ENCODE data around the gene ETV1.

Gene ETV1

DNA sequence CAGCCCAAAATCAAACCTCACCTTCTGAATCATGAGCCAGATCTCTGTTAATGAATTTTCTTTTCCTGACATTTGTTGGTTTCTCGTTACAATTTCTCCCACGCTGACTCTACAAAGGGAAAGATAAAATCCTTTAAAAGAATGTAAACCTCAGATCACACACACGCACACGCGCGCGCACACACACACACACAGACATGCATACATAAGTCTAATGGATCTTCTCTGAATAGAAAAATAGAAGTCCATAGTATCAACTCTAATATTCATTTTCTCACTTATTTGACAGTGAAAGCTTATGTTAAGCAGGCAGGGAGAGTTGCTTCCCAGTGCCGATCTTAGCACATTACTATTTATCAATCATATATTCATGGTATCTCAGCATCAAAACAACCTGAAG lies 1.4 kb downstream of the ETV1 start:
- no peak for DNase-seq (ENCODE audit: insufficient read length, low spot score)
- FAIRE-seq: no peak

DNA sequence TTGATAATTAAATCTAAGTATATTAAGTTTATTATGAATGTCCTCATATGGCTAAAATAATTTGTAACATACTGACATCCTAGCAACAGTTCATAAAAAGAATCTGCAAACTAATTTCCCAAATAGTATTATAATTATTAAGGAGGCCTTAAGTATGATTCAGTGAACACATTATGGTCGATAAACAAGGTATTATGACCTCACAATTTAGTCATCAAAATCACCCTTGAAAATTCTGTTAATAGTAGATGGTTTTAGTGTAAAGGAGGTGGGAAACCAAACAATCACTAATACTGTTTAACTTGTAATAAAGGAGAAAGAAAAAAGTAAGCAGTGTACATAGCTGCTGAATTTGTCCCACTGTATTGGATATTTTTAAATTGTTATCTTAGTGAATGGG lies 2.1 kb downstream of the ETV1 start:
- DNase-seq (ENCODE audit: insufficient read length, low spot score) (no peak), FAIRE-seq (no peak)

DNA sequence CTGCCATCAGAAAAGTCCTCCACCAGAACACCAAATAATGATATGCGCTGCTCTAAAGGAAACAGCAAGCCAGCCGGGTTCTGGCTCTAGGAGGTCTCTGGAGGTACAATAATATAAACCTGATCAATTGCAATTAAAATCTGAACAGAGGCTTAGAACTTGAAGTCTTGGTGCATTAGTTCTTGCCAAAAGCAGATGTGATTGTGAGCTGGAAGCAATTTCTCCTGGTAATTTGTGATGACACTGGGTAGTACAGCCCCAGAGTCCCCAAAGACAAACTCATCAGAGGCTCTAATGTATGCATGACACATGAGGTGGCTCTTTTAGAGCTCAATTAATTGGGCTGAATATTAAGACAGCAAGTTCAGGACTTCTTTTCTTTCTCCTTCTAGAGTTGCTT lies 3.3 kb downstream of the ETV1 start:
- no peak for DNase-seq (ENCODE audit: insufficient read length, low spot score)
- FAIRE-seq: no peak

DNA sequence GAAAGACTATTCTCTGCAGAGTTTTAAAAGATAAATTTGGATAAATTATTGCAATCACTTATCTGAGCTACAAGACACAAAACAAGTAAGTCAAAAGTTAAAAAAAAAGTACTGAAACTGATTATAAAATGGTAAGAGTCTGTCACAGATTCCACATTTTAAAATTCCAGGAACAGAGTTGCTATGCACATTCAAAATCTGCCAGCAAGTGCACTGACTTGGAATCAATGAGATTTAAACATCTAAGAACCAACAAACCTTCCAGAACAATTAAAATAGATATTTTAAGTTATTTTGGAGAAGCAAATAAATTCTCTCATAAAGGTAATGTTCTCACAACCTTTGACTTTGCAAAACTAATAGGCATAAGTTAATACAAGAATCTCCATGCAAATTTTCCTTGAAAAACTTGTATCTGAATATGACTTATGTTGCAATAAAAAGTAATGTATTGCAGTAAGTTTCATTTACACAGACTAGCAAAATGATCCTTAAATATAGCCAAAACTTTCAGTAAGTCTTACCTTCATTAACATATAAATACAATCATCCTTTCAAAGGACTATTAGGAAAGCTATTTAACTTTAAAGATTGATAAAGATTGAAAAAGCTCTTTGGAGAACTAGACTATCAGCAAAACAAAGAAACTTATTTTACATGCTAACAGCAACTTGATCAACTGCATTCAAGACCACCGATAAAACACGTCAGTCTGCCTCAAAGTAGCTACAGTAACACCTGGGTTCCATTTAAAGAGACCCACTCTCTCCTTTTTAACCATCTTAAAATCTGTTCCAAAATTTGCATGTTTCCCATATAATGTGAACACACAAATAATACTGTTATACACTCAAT lies 4.4 kb downstream of the ETV1 start:
- no peak for FAIRE-seq
- DNase-seq (ENCODE audit: insufficient read length, low spot score): no peak

GRCh38 chr7:13984061-13984460 lies 5.4 kb downstream of the ETV1 start:
- no peak for FAIRE-seq

GRCh38 chr7:13982940-13983677 lies 6.4 kb downstream of the ETV1 start:
- DNase-seq (ENCODE audit: insufficient read length, low spot score) (no peak), FAIRE-seq (no peak)

More at GRCh38 chr7:13984061-13984460, 5.4 kb downstream of the ETV1 start:
- DNase-seq (ENCODE audit: insufficient read length, low spot score): no peak

GRCh38 chr7:13981070-13981469 lies 8.4 kb downstream of the ETV1 start:
- FAIRE-seq: peak; percentile 9

DNA sequence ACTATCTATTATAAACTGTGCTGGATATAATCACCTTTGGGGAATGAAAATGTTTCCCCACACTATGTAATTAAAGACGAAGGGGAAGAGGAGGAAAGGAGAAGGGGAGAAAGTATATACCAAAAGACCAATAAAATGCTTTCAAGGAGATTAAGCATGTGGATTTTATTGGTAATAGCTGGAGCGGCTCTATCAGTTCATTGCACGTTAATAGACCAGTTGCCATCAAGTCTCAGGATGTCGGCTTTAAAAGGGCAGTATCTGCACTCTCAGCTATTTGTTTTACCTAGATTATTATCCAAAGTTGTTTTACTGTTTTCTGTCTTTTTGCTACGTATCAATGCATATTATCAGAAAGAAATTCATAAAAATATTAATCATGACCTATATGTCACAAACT lies 9.0 kb downstream of the ETV1 start:
- FAIRE-seq (no peak), DNase-seq (ENCODE audit: insufficient read length, low spot score) (no peak)

More at GRCh38 chr7:13981070-13981469, 8.4 kb downstream of the ETV1 start:
- DNase-seq (ENCODE audit: insufficient read length, low spot score): peak; percentile 66

DNA sequence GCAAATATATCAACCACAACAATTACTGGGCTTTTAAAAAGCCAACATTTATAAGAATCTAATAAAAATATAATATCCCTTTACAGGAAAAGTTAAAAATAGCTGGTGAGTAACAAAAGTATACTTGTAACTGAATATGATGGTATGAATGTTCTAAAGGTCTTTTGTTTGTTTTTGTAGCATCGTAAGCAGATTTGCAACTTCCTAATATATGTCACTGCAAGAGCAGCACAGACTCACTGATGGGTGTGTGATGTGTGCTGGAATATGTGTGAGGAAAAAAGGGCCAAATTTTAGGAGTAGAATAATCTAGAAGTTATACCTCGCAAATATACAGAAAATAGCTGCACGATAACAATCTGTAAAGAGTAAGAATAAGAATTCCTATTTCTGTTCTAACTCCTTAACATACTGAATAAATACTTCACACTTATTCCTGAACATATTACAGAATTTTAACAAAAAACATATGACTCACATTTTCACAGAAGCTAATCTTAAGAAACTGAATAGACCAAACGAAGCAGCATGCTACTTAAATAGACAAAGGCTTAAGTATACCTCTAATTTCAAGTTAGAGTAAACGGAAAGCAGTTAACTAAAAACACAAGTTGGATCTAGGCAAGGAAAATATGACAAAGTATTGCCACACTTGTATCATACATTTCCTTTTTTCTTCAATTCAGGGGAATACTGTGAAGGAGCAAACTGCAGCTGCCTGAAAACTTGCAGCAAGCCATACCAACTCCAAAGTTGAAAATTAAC lies 9.6 kb downstream of the ETV1 start:
- no peak for FAIRE-seq
- DNase-seq (ENCODE audit: insufficient read length, low spot score): no peak

DNA sequence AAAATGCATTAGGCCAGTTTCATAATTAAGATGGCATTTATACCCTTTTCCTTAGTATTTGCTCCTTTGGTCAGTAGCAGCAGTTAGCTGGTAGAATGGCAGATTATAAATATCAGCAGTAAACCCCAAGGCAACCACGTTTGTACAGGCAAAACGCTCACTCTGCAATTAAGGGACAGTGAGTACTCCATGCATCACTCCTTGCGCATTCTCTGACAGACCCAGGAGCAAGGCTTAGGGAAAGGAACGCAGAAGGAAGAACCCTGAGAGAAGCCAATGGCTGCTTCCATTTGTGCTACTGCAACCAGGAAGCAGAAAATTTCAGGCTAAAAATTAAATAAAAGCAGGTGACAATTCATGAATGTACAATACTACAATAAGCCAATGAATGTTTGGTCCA lies 12.9 kb downstream of the ETV1 start:
- DNase-seq (ENCODE audit: insufficient read length, low spot score) (no peak), FAIRE-seq (no peak)

- FAIRE-seq: no peak
- no peak for DNase-seq (ENCODE audit: insufficient read length, low spot score)
Measured at GRCh38 chr7:13965077-13965476, 24.4 kb downstream of the ETV1 start.

GRCh38 chr7:13963925-13964324 lies 25.5 kb downstream of the ETV1 start:
- DNase-seq (ENCODE audit: insufficient read length, low spot score) (no peak), FAIRE-seq (no peak)

DNA sequence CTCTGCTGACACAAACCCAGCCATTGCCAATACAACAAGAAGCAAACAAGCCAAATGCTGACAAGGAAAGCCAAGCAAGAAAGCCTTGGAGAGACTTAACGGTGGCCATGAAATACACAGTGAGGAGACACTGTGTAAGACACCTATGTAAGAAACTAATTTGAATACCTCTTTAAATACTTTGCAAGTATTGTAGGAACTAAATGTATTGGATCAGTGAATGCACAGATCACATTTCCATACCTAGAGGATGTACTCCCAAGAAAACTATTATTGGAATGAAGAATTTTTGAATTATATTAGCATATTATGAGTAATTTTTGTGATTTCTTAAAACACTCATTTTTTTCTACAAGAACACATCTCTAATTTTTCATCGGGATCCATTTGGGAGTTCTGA lies 34.0 kb downstream of the ETV1 start:
- FAIRE-seq: no peak

GRCh38 chr7:13953368-13953767 lies 36.1 kb downstream of the ETV1 start:
- DNase-seq (ENCODE audit: insufficient read length, low spot score) (no peak), FAIRE-seq (no peak)

More for the DNA sequence above, 34.0 kb downstream of the ETV1 start:
- DNase-seq (ENCODE audit: insufficient read length, low spot score): no peak

DNA sequence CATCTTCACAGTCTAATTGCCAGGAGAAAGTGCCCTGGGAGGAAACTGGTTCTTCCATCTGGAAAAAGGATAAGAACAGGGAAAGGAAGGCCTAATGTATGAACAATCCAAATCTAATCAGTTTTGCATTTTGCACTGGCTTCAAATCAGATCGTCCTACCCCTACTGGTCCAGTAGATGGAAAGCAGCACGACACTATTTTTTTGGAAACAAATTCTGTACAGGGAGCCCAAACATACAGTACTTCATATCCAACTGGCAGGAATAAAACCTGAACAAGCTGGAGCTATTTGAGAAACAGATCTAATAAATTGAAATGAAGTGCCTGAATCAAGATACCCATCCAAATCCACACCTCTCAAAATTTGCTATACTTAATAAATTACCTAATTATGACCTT lies 36.5 kb downstream of the ETV1 start:
- no peak for DNase-seq (ENCODE audit: insufficient read length, low spot score)
- no peak for FAIRE-seq

DNA sequence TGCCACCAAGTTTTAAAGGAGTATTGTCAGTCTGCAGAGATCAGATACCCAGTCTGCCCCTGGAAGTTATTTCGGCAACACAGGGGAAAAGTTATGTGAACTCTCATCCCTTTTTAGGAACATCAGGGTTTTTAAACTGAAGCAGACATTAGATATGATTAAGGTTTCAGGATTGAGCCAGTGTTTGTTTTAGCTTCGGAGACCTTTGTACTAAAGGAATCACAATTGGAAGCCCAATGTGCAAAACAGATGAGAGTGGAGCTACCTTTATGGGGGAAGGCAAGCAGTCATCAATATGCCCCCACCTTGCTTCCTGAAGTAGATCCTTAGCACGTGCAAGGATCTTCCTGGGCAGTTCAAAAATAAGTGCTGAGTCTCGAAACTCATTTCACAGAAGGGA lies 39.5 kb downstream of the ETV1 start:
- FAIRE-seq: no peak
- no peak for DNase-seq (ENCODE audit: insufficient read length, low spot score)

GRCh38 chr7:13949445-13949844 lies 40.0 kb downstream of the ETV1 start:
- DNase-seq (ENCODE audit: insufficient read length, low spot score) (no peak), FAIRE-seq (no peak)

GRCh38 chr7:13948019-13948801 lies 41.3 kb downstream of the ETV1 start:
- DNase-seq (ENCODE audit: insufficient read length, low spot score) (no peak), FAIRE-seq (no peak)

- FAIRE-seq: no peak
- DNase-seq (ENCODE audit: insufficient read length, low spot score): no peak
Measured at GRCh38 chr7:13947535-13947934, 41.9 kb downstream of the ETV1 start.

DNA sequence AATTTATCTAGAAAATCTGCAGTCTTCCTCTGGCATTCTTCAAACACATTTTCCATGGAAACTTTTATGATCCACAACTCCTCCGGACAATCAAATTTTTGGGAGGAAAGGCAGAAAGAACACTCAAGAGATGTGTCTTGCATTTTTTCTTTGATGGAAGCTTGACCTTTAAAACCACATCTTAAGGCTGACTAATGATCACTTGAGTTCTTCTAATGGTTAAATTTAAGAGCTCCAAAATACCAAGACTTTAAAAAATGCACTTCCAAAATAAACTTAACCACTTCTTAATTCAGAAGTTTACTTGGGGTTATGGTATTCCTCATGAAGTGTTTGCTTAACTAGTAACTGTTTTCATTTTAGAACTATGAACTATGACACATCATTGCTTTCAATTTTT lies 43.3 kb downstream of the ETV1 start:
- DNase-seq (ENCODE audit: insufficient read length, low spot score) (no peak), FAIRE-seq (no peak)

GRCh38 chr7:13945670-13946069 lies 43.8 kb downstream of the ETV1 start:
- FAIRE-seq (no peak), DNase-seq (ENCODE audit: insufficient read length, low spot score) (no peak)

Measured in HTR-8/SVneo (cell line).